ENCODE results near the gene SLC6A6.

DNA sequence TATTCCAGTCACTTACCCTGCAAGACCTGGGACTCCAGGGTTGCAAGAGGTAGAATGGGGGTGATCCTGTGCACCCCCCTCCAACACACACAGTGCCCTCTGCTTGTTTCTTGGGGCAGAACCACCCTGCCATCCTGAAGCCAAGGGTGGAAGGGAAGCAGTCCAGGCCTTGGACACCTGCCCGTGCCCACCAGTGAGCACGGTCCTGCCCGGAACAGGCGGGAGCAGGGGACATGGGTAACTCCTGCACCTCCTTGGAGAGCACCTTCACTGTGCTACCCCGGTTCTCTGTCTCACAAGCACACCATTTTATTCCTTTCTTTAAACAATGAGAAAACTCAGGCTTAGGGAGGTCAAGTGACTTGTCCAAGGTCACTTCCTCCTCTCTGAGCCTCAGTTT is 57.0 kb downstream of the SLC6A6 start:
- TF ChIP-seq POLR2A (IDR thresholded peaks at IDR 0.05): no peak
- TF ChIP-seq, protein P1, sequence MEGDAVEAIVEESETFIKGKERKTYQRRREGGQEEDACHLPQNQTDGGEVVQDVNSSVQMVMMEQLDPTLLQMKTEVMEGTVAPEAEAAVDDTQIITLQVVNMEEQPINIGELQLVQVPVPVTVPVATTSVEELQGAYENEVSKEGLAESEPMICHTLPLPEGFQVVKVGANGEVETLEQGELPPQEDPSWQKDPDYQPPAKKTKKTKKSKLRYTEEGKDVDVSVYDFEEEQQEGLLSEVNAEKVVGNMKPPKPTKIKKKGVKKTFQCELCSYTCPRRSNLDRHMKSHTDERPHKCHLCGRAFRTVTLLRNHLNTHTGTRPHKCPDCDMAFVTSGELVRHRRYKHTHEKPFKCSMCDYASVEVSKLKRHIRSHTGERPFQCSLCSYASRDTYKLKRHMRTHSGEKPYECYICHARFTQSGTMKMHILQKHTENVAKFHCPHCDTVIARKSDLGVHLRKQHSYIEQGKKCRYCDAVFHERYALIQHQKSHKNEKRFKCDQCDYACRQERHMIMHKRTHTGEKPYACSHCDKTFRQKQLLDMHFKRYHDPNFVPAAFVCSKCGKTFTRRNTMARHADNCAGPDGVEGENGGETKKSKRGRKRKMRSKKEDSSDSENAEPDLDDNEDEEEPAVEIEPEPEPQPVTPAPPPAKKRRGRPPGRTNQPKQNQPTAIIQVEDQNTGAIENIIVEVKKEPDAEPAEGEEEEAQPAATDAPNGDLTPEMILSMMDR (IDR thresholded peaks at IDR 0.05): no peak

Measured in stomach (tissue), 4 donors.